Measurements from ENCODE around the gene TRIOBP.

TRIOBP gene

GRCh38 chr22:37659897-37660708 lies 36.7 kb upstream of the TRIOBP start:
- Histone ChIP-seq H3K27me3 (ENCODE audit: insufficient read depth, low read depth, severe bottlenecking) (no peaks in the 10 kb centered on the region), H3K9me3 (ENCODE audit: severe bottlenecking) (no peaks in the 10 kb centered on the region), H3K27ac (peak overlapping the region; percentile 66; the same call in 1 of the 2 replicates), H3K4me3 (ENCODE audit: low read depth, low read length) (peak overlapping the region; percentile 73), H3K36me3 (peaks cover 24% of the 10 kb centered on the region)
- DNase-seq, result no peak
- TF ChIP-seq CTCF (IDR thresholded peaks at IDR 0.05; ENCODE audit: low read depth, low read length), result no peak

GRCh38 chr22:37660709-37661045 lies 36.2 kb upstream of the TRIOBP start:
- Histone ChIP-seq H3K4me3 (ENCODE audit: low read depth, low read length) (no peak overlapping the region), H3K27ac (no peak overlapping the region), H3K27me3 (ENCODE audit: insufficient read depth, low read depth, severe bottlenecking) (no peaks in the 10 kb centered on the region), H3K36me3 (peaks cover 29% of the 10 kb centered on the region), H3K9me3 (ENCODE audit: severe bottlenecking) (no peaks in the 10 kb centered on the region)
- TF ChIP-seq CTCF (IDR thresholded peaks at IDR 0.05; ENCODE audit: low read depth, low read length), result no peak
- no peak for DNase-seq

GRCh38 chr22:37661160-37661924 lies 35.5 kb upstream of the TRIOBP start:
- H3K27ac ChIP-seq, result no peak overlapping the region
- TF ChIP-seq CTCF (IDR thresholded peaks at IDR 0.05; ENCODE audit: low read depth, low read length), result peak; percentile 35; the same call in 1 of the 2 replicates

GRCh38 chr22:37662039-37662438 lies 34.8 kb upstream of the TRIOBP start:
- H3K27ac ChIP-seq, result no peak overlapping the region
- no peak for TF ChIP-seq CTCF (IDR thresholded peaks at IDR 0.05; ENCODE audit: low read depth, low read length)
- H3K36me3 ChIP-seq, result peaks cover 42% of the 10 kb centered on the region
- no peak for DNase-seq
- no peak overlapping the region for H3K4me3 ChIP-seq (ENCODE audit: low read depth, low read length)
- no peaks in the 10 kb centered on the region for H3K27me3 ChIP-seq (ENCODE audit: insufficient read depth, low read depth, severe bottlenecking)
- no peaks in the 10 kb centered on the region for H3K9me3 ChIP-seq (ENCODE audit: severe bottlenecking)

More at GRCh38 chr22:37661160-37661924, 35.5 kb upstream of the TRIOBP start:
- Histone ChIP-seq H3K27me3 (ENCODE audit: insufficient read depth, low read depth, severe bottlenecking) (no peaks in the 10 kb centered on the region), H3K9me3 (ENCODE audit: severe bottlenecking) (no peaks in the 10 kb centered on the region), H3K4me3 (ENCODE audit: low read depth, low read length) (no peak overlapping the region), H3K36me3 (peaks cover 35% of the 10 kb centered on the region)
- DNase-seq, result no peak

GRCh38 chr22:37663521-37664140 lies 33.2 kb upstream of the TRIOBP start:
- Histone ChIP-seq H3K4me3 (ENCODE audit: low read depth, low read length) (no peak overlapping the region), H3K27ac (no peak overlapping the region), H3K36me3 (peaks cover 49% of the 10 kb centered on the region), H3K27me3 (ENCODE audit: insufficient read depth, low read depth, severe bottlenecking) (no peaks in the 10 kb centered on the region), H3K9me3 (ENCODE audit: severe bottlenecking) (no peaks in the 10 kb centered on the region)
- TF ChIP-seq CTCF (IDR thresholded peaks at IDR 0.05; ENCODE audit: low read depth, low read length), result no peak
- DNase-seq, result no peak

All from WERI-Rb-1 (cell line).